ENCODE data around the gene BRAT1.

Gene BRAT1

DNA sequence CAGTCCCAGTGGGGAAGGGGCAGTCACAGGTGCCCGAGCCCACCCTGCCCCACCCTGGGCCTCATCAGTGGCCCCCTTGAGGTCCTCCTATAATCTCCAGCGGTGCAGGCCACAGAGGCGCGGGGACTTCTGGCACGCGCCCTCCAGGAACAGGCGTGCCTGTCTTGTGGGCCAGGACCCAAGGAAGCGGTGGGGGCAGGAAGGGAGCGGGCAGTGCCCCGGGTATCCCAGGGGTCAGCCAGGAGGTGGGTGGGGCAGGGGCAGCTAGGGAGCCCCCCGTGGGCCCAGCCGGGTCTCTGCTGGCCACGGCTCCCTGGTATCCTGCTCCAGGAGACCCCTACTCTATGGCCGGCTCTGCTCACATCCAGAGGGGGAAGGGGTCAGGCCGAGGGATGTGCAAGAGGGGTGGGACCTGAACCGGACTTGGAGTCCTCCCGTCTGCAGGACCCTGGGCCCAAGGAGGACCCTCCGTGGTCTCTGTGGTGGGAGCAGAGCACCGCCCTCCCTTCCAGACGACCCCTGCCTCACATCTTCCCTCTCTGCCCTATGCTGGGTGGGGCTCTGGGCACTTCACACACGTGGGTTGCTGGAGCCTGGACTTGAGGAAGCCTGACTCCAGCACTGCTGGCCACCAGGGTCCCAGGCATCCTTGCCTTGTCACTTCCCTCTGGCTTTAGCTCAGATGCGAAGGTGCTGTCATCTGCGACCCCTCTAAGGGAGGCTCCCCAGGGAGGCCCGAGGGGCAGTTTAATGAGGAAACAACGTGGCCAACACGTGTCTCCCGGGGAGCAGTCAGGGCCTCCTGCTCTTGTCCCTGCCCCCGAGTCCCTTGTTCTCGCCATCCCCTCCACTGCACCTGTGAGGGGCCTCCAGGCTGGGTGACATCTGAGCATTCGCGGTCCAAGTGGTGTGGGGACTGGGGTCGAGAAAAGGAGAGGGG lies 60.9 kb downstream of the BRAT1 start:
- DNase-seq (ENCODE audit: low read depth) = no peak
- no peak overlapping the region for H3K4me3 ChIP-seq (ENCODE audit: low read depth, low read length)
- TF ChIP-seq, protein P1, sequence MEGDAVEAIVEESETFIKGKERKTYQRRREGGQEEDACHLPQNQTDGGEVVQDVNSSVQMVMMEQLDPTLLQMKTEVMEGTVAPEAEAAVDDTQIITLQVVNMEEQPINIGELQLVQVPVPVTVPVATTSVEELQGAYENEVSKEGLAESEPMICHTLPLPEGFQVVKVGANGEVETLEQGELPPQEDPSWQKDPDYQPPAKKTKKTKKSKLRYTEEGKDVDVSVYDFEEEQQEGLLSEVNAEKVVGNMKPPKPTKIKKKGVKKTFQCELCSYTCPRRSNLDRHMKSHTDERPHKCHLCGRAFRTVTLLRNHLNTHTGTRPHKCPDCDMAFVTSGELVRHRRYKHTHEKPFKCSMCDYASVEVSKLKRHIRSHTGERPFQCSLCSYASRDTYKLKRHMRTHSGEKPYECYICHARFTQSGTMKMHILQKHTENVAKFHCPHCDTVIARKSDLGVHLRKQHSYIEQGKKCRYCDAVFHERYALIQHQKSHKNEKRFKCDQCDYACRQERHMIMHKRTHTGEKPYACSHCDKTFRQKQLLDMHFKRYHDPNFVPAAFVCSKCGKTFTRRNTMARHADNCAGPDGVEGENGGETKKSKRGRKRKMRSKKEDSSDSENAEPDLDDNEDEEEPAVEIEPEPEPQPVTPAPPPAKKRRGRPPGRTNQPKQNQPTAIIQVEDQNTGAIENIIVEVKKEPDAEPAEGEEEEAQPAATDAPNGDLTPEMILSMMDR (IDR thresholded peaks at IDR 0.05; ENCODE audit: control insufficient read depth, extremely low read depth, insufficient read depth) = no peak

DNA sequence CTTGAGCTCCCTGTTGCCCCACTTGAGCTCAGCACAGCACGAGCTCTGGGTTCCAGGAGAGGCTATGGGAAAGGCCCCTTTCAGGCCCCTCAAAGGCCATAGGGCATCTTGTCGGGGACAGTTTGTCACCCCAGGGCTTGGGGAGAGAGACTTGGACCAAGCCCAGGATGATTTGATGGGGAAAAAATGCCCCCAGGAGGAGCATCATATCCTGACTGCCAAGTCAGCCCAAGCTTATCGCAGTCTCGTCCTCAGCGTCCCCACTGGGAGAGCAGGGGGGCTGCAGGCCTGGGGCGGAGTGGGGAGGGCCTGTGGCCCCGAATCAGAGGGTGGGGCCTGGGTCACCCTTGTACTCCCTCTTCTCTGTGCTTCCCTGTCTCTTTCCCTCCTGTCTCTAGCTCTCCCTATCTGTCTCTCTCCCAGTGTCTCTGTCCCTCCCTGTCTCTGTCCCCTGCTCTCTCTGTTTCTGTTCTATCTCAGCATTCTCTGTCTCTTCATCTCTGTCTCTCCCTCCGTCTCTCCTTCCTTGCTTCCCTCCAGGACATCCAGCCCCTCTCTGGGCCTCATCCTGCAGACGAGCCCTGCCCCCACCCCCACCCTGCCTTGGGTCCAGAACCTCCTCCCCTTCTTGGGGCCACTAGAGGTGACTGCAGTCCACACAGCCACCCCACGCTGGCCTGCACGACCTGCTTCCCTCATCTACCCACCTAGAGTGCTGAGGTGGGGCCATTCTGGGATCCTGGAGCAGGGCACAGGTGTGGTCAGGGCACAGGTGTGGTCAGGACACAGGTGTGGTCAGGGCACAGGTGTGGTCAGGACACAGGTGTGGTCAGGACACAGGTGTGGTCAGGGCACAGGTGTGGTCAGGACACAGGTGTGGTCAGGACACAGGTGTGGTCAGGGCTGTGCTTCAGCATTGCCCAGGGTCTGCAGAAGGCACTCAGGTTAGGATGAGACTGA lies 61.8 kb downstream of the BRAT1 start:
- H3K4me3 ChIP-seq (ENCODE audit: low read depth, low read length) = no peak overlapping the region
- TF ChIP-seq, protein P1 (IDR thresholded peaks at IDR 0.05; ENCODE audit: control insufficient read depth, extremely low read depth, insufficient read depth) = no peak
- no peak for DNase-seq (ENCODE audit: low read depth)

DNA sequence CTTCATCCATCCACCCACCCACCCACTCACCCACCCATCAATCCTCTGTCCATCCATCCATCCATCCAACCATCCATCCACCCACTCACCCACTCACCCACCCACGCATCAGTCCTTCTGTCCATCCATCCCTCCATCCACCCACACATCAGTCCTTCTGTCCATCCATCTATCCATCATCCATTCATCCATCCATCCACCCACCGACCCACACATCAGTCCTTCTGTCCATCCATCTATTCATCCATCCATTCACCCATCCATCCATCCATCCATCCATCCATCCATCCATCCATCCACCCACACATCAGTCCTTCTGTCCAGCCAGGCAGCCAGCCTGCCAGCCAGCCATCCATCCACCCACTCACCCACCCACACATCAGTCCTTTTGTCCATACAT lies 63.3 kb downstream of the BRAT1 start:
- TF ChIP-seq, protein P1 (IDR thresholded peaks at IDR 0.05; ENCODE audit: control insufficient read depth, extremely low read depth, insufficient read depth) = no peak
- no peak overlapping the region for H3K4me3 ChIP-seq (ENCODE audit: low read depth, low read length)

DNA sequence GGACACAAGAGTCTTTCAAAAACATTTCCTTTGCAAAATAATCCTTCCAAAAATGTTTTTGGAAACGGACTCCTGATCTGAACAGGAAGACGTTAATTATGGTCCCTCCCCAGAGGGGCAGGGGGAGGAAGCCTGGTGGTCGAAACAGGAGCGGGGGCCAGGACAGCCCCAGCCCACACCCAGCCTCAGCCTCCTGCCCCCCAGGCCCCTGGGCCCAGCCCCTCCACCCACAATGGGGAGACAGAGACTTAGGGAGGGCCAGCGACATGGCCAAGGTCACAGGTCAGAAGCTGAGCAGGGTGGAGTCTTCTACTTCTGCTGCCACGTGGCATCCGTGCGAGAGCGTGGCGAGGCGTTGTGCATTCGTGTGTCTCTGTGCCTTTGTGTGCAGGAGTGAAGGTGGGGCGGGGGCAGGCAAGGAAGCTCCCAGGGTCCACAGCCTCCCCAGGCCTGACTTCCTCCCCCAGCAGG lies 65.1 kb downstream of the BRAT1 start:
- no peak overlapping the region for H3K4me3 ChIP-seq (ENCODE audit: low read depth, low read length)
- no peak for DNase-seq (ENCODE audit: low read depth)
- TF ChIP-seq, protein P1 (IDR thresholded peaks at IDR 0.05; ENCODE audit: control insufficient read depth, extremely low read depth, insufficient read depth) = no peak

More for the DNA sequence above, 63.3 kb downstream of the BRAT1 start:
- DNase-seq (ENCODE audit: low read depth) = no peak

DNA sequence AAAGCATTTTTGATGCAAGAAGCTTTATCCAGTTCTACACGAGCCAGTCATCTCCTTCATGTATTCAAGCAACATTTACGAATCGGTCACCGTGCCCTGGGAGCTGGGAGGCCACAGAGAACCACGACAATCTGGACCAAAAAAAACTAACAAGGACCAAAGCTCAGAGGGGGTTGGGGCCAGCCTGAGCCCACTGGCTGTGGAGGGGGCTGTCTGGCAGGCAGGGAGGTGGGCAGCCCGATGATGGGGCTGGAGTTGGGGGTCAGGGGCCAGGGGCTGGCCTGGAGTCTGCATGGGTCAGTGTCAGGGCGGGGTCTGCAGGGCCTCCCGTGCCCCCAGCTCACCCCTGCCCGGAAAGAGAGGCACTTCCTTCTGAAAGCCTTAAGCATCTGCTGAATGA lies 66.6 kb downstream of the BRAT1 start:
- DNase-seq (ENCODE audit: low read depth) = no peak
- TF ChIP-seq, protein P1 (IDR thresholded peaks at IDR 0.05; ENCODE audit: control insufficient read depth, extremely low read depth, insufficient read depth) = no peak
- no peak overlapping the region for H3K4me3 ChIP-seq (ENCODE audit: low read depth, low read length)

DNA sequence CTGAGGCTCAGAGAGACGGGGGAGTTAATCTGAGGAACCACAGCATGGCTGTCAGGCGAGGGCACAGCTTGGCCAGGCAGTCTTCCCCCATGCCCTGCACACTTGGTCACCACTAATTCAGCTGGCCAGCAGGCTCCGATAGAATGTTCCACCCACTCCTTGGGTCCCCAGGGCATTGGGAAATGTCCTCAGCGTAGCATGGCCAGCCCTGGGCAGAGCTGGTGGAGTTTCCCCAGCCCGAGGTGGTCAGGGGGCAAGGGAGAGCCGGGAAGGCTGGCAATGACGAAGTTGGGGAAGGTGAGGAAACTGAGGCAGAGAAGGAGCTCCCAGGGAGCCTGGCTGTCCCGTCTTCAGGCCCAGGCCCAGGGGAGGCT lies 67.1 kb downstream of the BRAT1 start:
- H3K4me3 ChIP-seq (ENCODE audit: low read depth, low read length) = no peak overlapping the region
- no peak for DNase-seq (ENCODE audit: low read depth)
- TF ChIP-seq, protein P1 (IDR thresholded peaks at IDR 0.05; ENCODE audit: control insufficient read depth, extremely low read depth, insufficient read depth) = no peak
